ENCODE data around the gene PIEZO1.

GRCh38 chr16:88737298-88738150 is 47.5 kb downstream of the PIEZO1 start:
- TF ChIP-seq CTCF (conservative IDR thresholded peaks at IDR 0.05) = peak; percentile 98
- no peak for TF ChIP-seq ZFX (IDR thresholded peaks at IDR 0.05)

Data from C4-2B (cell line).